ENCODE data around the gene SMIM17.
"Not testable (repeated sequence)": the region's sequence is repeated elsewhere in the genome, so short reads cannot be mapped to it uniquely, and the experiment has no call there.

The SMIM17 gene

DNA sequence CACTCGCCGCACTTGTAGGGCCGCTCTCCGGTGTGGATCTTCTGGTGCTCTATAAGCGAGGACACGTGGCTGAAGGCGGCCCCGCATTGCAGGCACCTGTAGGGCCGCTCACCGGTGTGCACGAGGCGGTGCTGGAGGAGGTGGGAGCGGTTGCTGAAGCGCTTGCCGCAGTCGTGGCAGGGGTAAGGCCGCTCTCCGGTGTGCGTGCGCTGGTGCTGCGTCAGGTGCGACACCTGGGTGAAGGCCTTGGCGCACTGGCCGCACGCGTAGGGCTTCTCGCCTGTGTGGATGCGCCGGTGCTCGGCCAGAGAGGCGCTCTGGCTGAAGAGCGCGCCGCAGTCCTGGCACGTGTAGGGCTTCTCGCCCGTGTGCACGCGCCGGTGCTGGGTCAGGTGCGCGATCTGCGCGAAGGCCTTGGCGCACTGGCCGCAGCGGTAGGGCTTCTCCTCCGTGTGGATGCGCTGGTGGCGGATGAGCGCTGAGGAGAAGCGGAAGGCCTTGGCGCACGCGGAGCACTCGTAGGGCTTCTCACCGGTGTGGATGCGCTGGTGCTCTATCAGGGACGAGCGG, 21.1 kb downstream of the SMIM17 start:
- no peak overlapping the region for H3K9ac ChIP-seq (ENCODE audit: insufficient read length)
- no peaks in the 10 kb centered on the region for H3K9me3 ChIP-seq (ENCODE audit: low read depth, low read length)
- DNase-seq (ENCODE audit: low read depth, low spot score): no peak

DNA sequence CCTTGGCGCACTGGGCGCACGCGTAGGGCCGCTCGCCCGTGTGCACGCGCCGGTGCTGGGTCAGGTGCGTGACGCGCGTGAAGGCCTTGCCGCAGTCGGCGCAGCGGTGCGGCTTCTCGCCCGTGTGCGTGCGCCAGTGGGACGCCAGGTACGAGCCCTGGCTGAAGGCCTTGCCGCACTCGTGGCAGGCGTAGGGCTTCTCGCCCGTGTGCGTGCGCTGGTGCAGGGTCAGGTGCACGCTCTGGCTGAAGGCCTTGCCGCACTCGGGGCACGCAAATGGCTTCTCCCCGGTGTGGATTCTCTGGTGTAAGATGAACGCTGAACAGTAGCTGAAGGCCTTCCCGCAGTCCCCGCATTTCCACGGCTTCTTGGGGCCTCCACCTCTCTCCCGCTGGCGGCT, 21.6 kb downstream of the SMIM17 start:
- no peak overlapping the region for H3K27ac ChIP-seq
- H3K36me3 ChIP-seq (ENCODE audit: insufficient read depth, low read length): no peaks in the 10 kb centered on the region
- H3K9me3 ChIP-seq (ENCODE audit: low read depth, low read length): no peaks in the 10 kb centered on the region
- no peak overlapping the region for H3K9ac ChIP-seq (ENCODE audit: insufficient read length)
- no peak for TF ChIP-seq FOXP2 (optimal IDR thresholded peaks at IDR 0.05; ENCODE audit: control extremely low read depth, extremely low read length, insufficient read depth)
- TF ChIP-seq EZH2 (IDR thresholded peaks at IDR 0.05): no peak
- TF ChIP-seq POLR2AphosphoS5 (IDR thresholded peaks at IDR 0.05; ENCODE audit: borderline replicate concordance, low read depth, low read length): no peak
- no peak for DNase-seq (ENCODE audit: low read depth, low spot score)
- H3K4me3 ChIP-seq: no peak overlapping the region

More for the DNA sequence above, 21.1 kb downstream of the SMIM17 start:
- no peaks in the 10 kb centered on the region for H3K36me3 ChIP-seq (ENCODE audit: insufficient read depth, low read length)
- TF ChIP-seq POLR2AphosphoS5 (IDR thresholded peaks at IDR 0.05; ENCODE audit: borderline replicate concordance, low read depth, low read length): no peak
- TF ChIP-seq FOXP2 (optimal IDR thresholded peaks at IDR 0.05; ENCODE audit: control extremely low read depth, extremely low read length, insufficient read depth): no peak
- H3K27ac ChIP-seq: no peak overlapping the region
- no peak overlapping the region for H3K4me3 ChIP-seq

DNA sequence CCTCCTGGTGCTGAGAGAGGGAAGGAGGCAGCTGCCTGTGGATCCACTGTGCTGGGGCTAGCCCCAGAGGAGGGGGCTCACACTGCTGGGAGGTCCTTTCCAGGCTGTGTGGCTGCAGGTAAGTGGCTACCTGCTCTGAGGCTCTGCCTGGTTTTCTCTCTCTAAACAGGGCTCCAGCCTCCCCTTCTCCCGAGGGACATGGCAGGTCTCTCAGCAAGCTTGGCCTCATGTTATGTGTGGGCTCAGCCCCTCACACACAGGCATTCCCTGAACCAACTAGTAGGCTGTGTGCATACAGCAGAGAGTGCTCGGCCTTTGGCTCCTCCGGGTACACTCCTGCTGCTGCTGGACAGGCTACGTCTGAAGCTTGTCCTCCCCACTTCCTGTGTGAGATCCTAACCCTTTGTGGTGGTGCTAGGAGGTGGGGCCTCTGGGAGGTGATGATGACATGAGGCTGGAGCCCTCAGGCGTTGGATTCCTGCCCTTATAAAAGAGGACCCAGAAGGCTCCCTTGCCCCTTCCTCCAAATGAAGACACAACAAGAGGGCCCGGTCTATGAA, 24.4 kb downstream of the SMIM17 start:
- H3K9me3 ChIP-seq (ENCODE audit: low read depth, low read length): no peaks in the 10 kb centered on the region

DNA sequence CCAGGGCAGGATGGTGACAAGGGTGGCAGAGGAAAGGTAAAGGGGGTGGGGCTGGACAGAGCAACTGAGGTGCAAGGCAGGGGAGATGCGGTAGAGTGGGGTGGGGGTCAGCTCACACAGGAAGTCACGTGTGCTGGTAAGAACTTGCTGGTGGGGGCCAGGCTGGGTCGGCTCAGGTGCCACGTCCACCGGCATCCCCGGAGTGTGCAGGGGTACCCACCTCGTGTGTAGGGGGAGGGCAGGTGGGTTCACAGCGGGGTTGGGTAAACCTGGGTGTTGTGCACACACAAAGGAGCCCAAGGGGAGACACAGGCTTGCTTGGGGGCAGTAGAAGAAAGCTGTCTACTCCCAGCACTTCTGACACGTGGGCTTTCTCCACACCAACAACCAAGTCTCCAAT, 25.7 kb downstream of the SMIM17 start:
- H3K9ac ChIP-seq (ENCODE audit: insufficient read length): no peak overlapping the region
- no peaks in the 10 kb centered on the region for H3K36me3 ChIP-seq (ENCODE audit: insufficient read depth, low read length)
- H3K9me3 ChIP-seq (ENCODE audit: low read depth, low read length): no peaks in the 10 kb centered on the region
- no peak overlapping the region for H3K4me3 ChIP-seq
- TF ChIP-seq FOXP2 (optimal IDR thresholded peaks at IDR 0.05; ENCODE audit: control extremely low read depth, extremely low read length, insufficient read depth): no peak
- TF ChIP-seq EZH2 (IDR thresholded peaks at IDR 0.05): no peak
- no peak for TF ChIP-seq POLR2AphosphoS5 (IDR thresholded peaks at IDR 0.05; ENCODE audit: borderline replicate concordance, low read depth, low read length)
- no peak for DNase-seq (ENCODE audit: low read depth, low spot score)
- no peak overlapping the region for H3K27ac ChIP-seq

More for the DNA sequence above, 24.4 kb downstream of the SMIM17 start:
- Histone ChIP-seq H3K36me3 (ENCODE audit: insufficient read depth, low read length) (no peaks in the 10 kb centered on the region), H3K4me3 (no peak overlapping the region), H3K27ac (no peak overlapping the region), H3K9ac (ENCODE audit: insufficient read length) (no peak overlapping the region)
- TF ChIP-seq FOXP2 (optimal IDR thresholded peaks at IDR 0.05; ENCODE audit: control extremely low read depth, extremely low read length, insufficient read depth) (no peak), POLR2AphosphoS5 (IDR thresholded peaks at IDR 0.05; ENCODE audit: borderline replicate concordance, low read depth, low read length) (no peak), EZH2 (IDR thresholded peaks at IDR 0.05) (no peak)
- DNase-seq (ENCODE audit: low read depth, low spot score): no peak

DNA sequence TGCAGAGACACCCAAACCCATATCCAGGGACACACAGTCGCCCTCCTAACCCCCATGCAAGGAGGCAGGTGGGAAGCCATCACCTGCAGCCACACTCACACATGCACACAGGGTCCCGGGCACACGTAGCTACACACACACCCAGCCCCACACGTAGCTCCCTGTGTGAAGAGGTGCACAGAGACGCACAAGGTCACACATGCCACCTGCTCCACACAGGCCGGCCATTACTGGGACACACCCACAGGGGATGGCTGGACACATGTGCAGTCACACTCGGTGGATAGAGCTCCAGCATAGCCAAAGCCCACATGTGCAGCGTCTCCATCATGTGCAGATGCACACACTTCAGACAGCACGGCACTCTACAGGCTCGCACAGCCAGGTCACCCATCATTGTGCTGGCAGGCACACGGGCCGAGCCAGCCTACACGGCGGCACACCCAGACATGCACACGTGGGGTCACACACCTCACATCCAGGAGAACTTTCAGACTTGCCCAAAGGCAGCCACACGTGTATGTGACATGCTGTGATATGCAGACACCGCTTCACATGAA, 27.5 kb downstream of the SMIM17 start:
- H3K36me3 ChIP-seq (ENCODE audit: insufficient read depth, low read length): no peaks in the 10 kb centered on the region
- DNase-seq (ENCODE audit: low read depth, low spot score): no peak
- H3K27ac ChIP-seq: no peak overlapping the region
- H3K4me3 ChIP-seq: no peak overlapping the region
- no peak for TF ChIP-seq EZH2 (IDR thresholded peaks at IDR 0.05)
- no peak for TF ChIP-seq POLR2AphosphoS5 (IDR thresholded peaks at IDR 0.05; ENCODE audit: borderline replicate concordance, low read depth, low read length)
- no peak for TF ChIP-seq FOXP2 (optimal IDR thresholded peaks at IDR 0.05; ENCODE audit: control extremely low read depth, extremely low read length, insufficient read depth)
- H3K9ac ChIP-seq (ENCODE audit: insufficient read length): no peak overlapping the region
- H3K9me3 ChIP-seq (ENCODE audit: low read depth, low read length): no peaks in the 10 kb centered on the region

DNA sequence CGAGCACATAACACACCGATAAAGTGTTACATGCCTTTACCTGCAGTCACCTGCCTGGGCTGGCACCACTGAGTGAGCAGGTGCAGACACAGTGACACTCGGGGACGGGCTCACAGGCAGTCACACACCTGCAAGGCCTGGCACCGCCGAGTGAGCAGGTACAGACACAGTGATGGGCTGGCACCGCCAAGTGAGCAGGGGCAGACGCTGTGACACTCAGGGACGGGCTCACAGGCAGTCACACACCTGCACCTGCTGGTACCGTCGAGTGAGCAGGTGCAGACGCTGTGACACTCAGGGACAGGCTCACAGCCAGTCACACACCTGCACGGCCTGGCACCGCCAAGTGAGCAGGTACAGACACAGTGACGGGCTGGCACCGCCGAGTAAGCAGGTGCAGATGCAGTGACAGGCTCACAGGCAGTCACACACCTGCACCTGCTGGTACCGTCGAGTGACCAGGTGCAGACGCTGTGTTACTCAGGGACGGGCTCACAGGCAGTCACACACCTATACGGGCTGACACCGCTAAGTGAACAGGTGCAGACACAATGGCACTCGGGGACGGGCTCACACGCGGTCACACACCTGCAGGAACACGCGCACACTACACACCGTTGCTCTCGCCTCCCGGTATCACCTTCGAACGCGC, 28.1 kb downstream of the SMIM17 start:
- no peak overlapping the region for H3K9ac ChIP-seq (ENCODE audit: insufficient read length)
- no peak for TF ChIP-seq POLR2AphosphoS5 (IDR thresholded peaks at IDR 0.05; ENCODE audit: borderline replicate concordance, low read depth, low read length)
- no peak for TF ChIP-seq EZH2 (IDR thresholded peaks at IDR 0.05)
- no peak for TF ChIP-seq FOXP2 (optimal IDR thresholded peaks at IDR 0.05; ENCODE audit: control extremely low read depth, extremely low read length, insufficient read depth)
- no peak for DNase-seq (ENCODE audit: low read depth, low spot score)

DNA sequence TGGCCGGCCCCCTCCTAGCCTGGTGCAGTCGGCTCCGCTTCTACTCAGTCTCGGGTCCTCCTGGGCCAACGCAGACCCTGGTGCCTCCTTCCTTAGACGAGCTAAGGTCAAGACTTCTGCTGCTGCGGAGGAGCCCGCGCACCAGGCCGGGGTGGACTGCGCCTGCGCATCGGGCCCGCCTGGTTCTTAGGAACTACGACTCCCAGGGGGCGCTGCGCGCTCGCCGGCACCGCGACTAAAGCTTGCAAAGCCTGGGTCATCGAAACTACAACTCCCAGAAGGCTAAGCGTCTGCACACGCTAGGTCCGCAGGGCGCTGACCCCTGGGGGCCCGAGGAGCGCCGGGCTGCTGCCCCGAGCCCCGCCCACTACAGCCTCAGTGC, 28.6 kb downstream of the SMIM17 start, which contains the start of gene ZNF835:
ZNF835 (minus strand) TSS at position 145 of the 382 bp plus-strand sequence. CDS start 6,559 bp downstream, outside the sequence.
- TF ChIP-seq FOXP2 (optimal IDR thresholded peaks at IDR 0.05; ENCODE audit: control extremely low read depth, extremely low read length, insufficient read depth): no peak
- no peak for TF ChIP-seq EZH2 (IDR thresholded peaks at IDR 0.05)
- no peak for TF ChIP-seq POLR2AphosphoS5 (IDR thresholded peaks at IDR 0.05; ENCODE audit: borderline replicate concordance, low read depth, low read length)
- H3K36me3 ChIP-seq (ENCODE audit: insufficient read depth, low read length): no peaks in the 10 kb centered on the region
- no peak within 1 kb of the TSS for H3K4me3 ChIP-seq
- H3K27ac ChIP-seq: no peak within 1 kb of the TSS
- no peak within 1 kb of the TSS for H3K9ac ChIP-seq (ENCODE audit: insufficient read length)
- DNase-seq (ENCODE audit: low read depth, low spot score): no peak
- no peaks in the 10 kb centered on the region for H3K9me3 ChIP-seq (ENCODE audit: low read depth, low read length)

More for the DNA sequence above, 28.1 kb downstream of the SMIM17 start:
- H3K4me3 ChIP-seq: no peak overlapping the region
- no peaks in the 10 kb centered on the region for H3K9me3 ChIP-seq (ENCODE audit: low read depth, low read length)
- no peaks in the 10 kb centered on the region for H3K36me3 ChIP-seq (ENCODE audit: insufficient read depth, low read length)
- no peak overlapping the region for H3K27ac ChIP-seq

DNA sequence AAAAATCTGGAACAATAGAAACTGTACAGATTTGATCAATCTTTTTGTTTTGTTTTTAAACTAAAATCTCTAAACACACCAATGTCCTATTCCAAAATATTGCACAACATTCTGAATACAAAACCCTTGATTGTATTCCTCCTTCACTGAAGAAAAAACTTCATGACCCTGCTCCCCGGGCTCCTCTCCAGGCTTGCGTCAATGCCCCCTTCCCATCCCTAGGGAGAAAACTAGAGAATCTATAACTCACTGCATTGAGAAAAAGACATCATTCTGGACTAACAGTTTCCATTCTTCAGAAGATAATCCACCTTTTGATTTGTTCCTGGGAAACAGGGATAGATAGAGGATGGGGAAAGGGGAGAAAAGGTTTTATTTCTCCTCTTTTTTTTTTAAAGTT, 29.7 kb downstream of the SMIM17 start:
- not testable (repeated sequence) for H3K9ac ChIP-seq (ENCODE audit: insufficient read length); DNase-seq (ENCODE audit: low read depth, low spot score); H3K4me3 ChIP-seq; H3K27ac ChIP-seq; H3K36me3 ChIP-seq (ENCODE audit: insufficient read depth, low read length); H3K9me3 ChIP-seq (ENCODE audit: low read depth, low read length)
